Gastroesophageal sphincter (tissue), 4 donors: ENCODE measurements around the gene CLSTN2. TPM values are rescaled to one million over a fixed set of nuclear protein-coding genes. Genes with fewer than 3 reads are reported as not detected.

Experiments used
- ATAC-seq: fragments of 150-250 bp; one replicate; pipeline ENCODE4 v1.9.1; 2016; ENCODE audit warnings: mild to moderate bottlenecking, moderate library complexity
- H3K27ac ChIP-seq, 4 donors: fragments of 200-600 bp; sonication (generic) in 3 of 4; 1 replicate in 3 of 4; 2 replicates in 1 of 4; pipeline ENCODE4 v1.5.1; 2016 to 2019
- H3K27me3 ChIP-seq: fragments of 200-600 bp; sonication (generic); one replicate; pipeline ENCODE4 v1.5.1; 2019
- H3K36me3 ChIP-seq, 2 donors: fragments of 200-600 bp; sonication (generic); one replicate each; pipeline ENCODE4 v1.5.1; 2019; ENCODE audit warnings: control low read depth in 1 of 2
- H3K4me1 ChIP-seq, 3 donors: fragments of 200-600 bp; sonication (generic); 1 replicate in 2 of 3; 2 replicates in 1 of 3; pipeline ENCODE4 v1.5.1; 2016 to 2019; ENCODE audit warnings: control low read depth in 2 of 3
- H3K4me3 ChIP-seq, 2 donors: fragments of 200-600 bp; sonication (generic); one replicate each; pipeline ENCODE4 v1.5.1; 2019; ENCODE audit warnings: mild to moderate bottlenecking in 1 of 2, moderate library complexity in 1 of 2
- H3K9me3 ChIP-seq, 3 donors: fragments of 200-600 bp; sonication (generic); one replicate each; pipeline ENCODE4 v1.5.1; 2017 to 2019; ENCODE audit warnings: control low read depth in 2 of 3
- CTCF ChIP-seq, 4 experiments: fragments of 200-600 bp in 2 of 4; fragments of 450-650 bp in 2 of 4; sonication (generic) in 1 of 4; IDR thresholded peaks; one replicate each; pipeline ENCODE4 v1.5.1; 2017 to 2019; ENCODE audit warnings: antibody characterized with exemption in 4 of 4, mild to moderate bottlenecking in 2 of 4, moderate library complexity in 2 of 4
- EP300 ChIP-seq: sonication (generic); formaldehyde crosslinking; IDR thresholded peaks from one replicate; pipeline ENCODE4 v1.6.1; 2017; ENCODE audit warnings: antibody characterized with exemption, mild to moderate bottlenecking
- POLR2A ChIP-seq, 2 donors: fragments of 450-650 bp; IDR thresholded peaks; one replicate each; pipeline ENCODE4 v1.6.1; 2017; ENCODE audit warnings: antibody characterized with exemption in 2 of 2, mild to moderate bottlenecking in 2 of 2, moderate library complexity in 1 of 2
- POLR2AphosphoS5 ChIP-seq: sonication (generic); formaldehyde crosslinking; IDR thresholded peaks from one replicate; pipeline ENCODE4 v1.6.1; 2017; ENCODE audit warnings: antibody characterized with exemption
- WGBS, 2 donors: methylation state at CpG; one replicate each; pipeline ENCODE4 v1.1.5; 2018; ENCODE audit warnings: low coverage in 1 of 2; 5-methylcytosine and 5-hydroxymethylcytosine counted together
- total RNA-seq, 4 donors: library from RNA; depleted of rRNA; stranded (reverse); fragments of >200 nt; gene quantifications; one replicate each; pipeline ENCODE4 v1.1.0, GENCODE V29; 2016

CLSTN2 gene
- total RNA-seq, 4 donors from 2014 or later = 6.6 to 9.7 (median 7.7) TPM

DNA sequence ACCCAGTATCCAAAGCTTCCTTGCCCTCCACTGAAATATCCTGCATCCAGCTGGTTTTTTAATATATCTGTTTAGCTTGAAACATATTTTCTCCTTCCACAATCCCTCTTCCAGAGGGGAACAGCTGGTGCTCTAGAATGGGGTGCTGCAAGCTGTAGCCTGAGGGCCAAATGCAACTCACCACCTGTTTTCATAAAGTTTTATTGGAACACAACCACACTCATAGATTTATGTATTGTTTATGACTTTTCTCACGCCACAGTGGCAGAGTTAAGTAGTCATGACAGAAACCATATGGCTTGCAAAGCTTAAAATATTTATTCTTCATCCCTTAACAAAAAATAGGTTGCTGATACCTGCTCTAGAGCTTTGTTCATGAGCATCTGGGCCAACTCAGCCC lies 298.7 kb downstream of the CLSTN2 start:
- H3K36me3 ChIP-seq = no peaks in the 10 kb centered on the region
- H3K4me3 ChIP-seq = no peak overlapping the region
- whole genome bisulfite sequencing, 2 donors = 29 to 50% methylated on average over 1 of the region's 1 CpG
- peaks cover 0 to 3% (median 0%) of the 10 kb centered on the region in 3 donors for H3K9me3 ChIP-seq
- ATAC-seq = no peak
- H3K27ac ChIP-seq = no peak overlapping the region
- TF ChIP-seq EP300 = no peak
- no peak for TF ChIP-seq POLR2A (IDR thresholded peaks at IDR 0.05)
- TF ChIP-seq POLR2AphosphoS5 = no peak
- no peak for TF ChIP-seq CTCF (IDR thresholded peaks at IDR 0.05)
- no peaks in the 10 kb centered on the region for H3K27me3 ChIP-seq
- peaks cover 0 to 6% (median 0%) of the 10 kb centered on the region in 3 donors for H3K4me1 ChIP-seq

- no peak overlapping the region for H3K27ac ChIP-seq
- H3K36me3 ChIP-seq = no peaks in the 10 kb centered on the region
- peaks cover 0 to 10% (median 0%) of the 10 kb centered on the region in 3 donors for H3K4me1 ChIP-seq
- ATAC-seq = no peak
- no peak for TF ChIP-seq POLR2A (IDR thresholded peaks at IDR 0.05)
- no peak for TF ChIP-seq CTCF (IDR thresholded peaks at IDR 0.05)
- TF ChIP-seq POLR2AphosphoS5 = no peak
- TF ChIP-seq EP300 = no peak
- no peaks in the 10 kb centered on the region for H3K27me3 ChIP-seq
- H3K9me3 ChIP-seq = no peaks in the 10 kb centered on the region
- WGBS, 2 donors = 77 to 79% methylated on average over 4 of the region's 4 CpGs
- H3K4me3 ChIP-seq = no peak overlapping the region
Observed at GRCh38 chr3:140234256-140234655, 299.3 kb downstream of the CLSTN2 start.

- Histone ChIP-seq H3K27me3 (no peaks in the 10 kb centered on the region), H3K9me3 (no peaks in the 10 kb centered on the region), H3K36me3 (no peaks in the 10 kb centered on the region), H3K4me1 (peaks cover 0 to 10% (median 0%) of the 10 kb centered on the region in 3 donors), H3K4me3 (no peak overlapping the region), H3K27ac (no peak overlapping the region)
- TF ChIP-seq CTCF (IDR thresholded peaks at IDR 0.05) = no peak
- peak; percentile 41 for ATAC-seq
- WGBS, 2 donors = 63 to 64% methylated on average over 4 to 5 of the region's 5 CpGs
Observed at GRCh38 chr3:140236836-140237501, 302.0 kb downstream of the CLSTN2 start.

- TF ChIP-seq POLR2A (IDR thresholded peaks at IDR 0.05) (no peak), POLR2AphosphoS5 (no peak)
- ATAC-seq = no peak
- 36 to 37% methylated on average over 2 of the region's 2 CpGs for WGBS, 2 donors
- H3K4me1 ChIP-seq = peaks cover 0 to 10% (median 0%) of the 10 kb centered on the region in 3 donors
- no peak overlapping the region for H3K27ac ChIP-seq
- no peaks in the 10 kb centered on the region for H3K27me3 ChIP-seq
- H3K4me3 ChIP-seq = no peak overlapping the region
- H3K36me3 ChIP-seq = no peaks in the 10 kb centered on the region
- no peaks in the 10 kb centered on the region for H3K9me3 ChIP-seq
Observed at GRCh38 chr3:140238646-140239314, 303.8 kb downstream of the CLSTN2 start.

GRCh38 chr3:140242818-140243276 lies 307.9 kb downstream of the CLSTN2 start:
- TF ChIP-seq POLR2A (IDR thresholded peaks at IDR 0.05) (no peak), CTCF (IDR thresholded peaks at IDR 0.05) (no peak), POLR2AphosphoS5 (no peak), EP300 (no peak)
- no peak overlapping the region for H3K27ac ChIP-seq
- H3K4me3 ChIP-seq = no peak overlapping the region
- H3K4me1 ChIP-seq = peaks cover 0 to 10% (median 0%) of the 10 kb centered on the region in 3 donors
- WGBS, 2 donors = 26 to 59% methylated on average over 2 to 5 of the region's 5 CpGs
- no peak for ATAC-seq
- no peaks in the 10 kb centered on the region for H3K9me3 ChIP-seq
- no peaks in the 10 kb centered on the region for H3K27me3 ChIP-seq
- no peaks in the 10 kb centered on the region for H3K36me3 ChIP-seq
